OCI-LY7 (cell line): ENCODE data around the gene SCN4A. TPM values are rescaled to one million over a fixed set of nuclear protein-coding genes. Genes with fewer than 3 reads are reported as not detected.

Experiments
- BruUV-seq: library from RNA; stranded (reverse); fragments of 400-500 nt; replicated peaks from 2 replicates; lab custom pipeline; 2021; lab: Mats Ljungman, UMichigan
- CTCF ChIA-PET: fragments of 300-600 bp; sonication (Branson Sonifier 250); formaldehyde crosslinking; loops from one replicate; lab custom pipeline; 2022; ENCODE audit warnings: antibody characterized with exemption; ENCODE audit not compliant: unreplicated experiment; lab: Charles Lee
- POLR2A ChIA-PET: fragments of 300-600 bp; sonication (Branson Sonifier 250); formaldehyde crosslinking; loops from one replicate; lab custom pipeline; 2022; ENCODE audit warnings: antibody characterized with exemption; lab: Charles Lee
- DNase-seq: peaks from one replicate; pipeline ENCODE4 v3.0.0-alpha.2; 2015; ENCODE audit warnings: low spot score
- H2AFZ ChIP-seq: fragments of 200-600 bp; sonication (generic), shearing (Covaris generic); 2 replicates; pipeline ENCODE4 v1.6.1; 2014; ENCODE audit warnings: mild to moderate bottlenecking, antibody characterized with exemption, low read length, moderate library complexity
- H3K27ac ChIP-seq: fragments of 200-600 bp; sonication (generic); 2 replicates; pipeline ENCODE4 v1.5.1; 2014; ENCODE audit warnings: mixed run types, low read depth, mild to moderate bottlenecking, moderate library complexity, low read length, inconsistent platforms; ENCODE audit not compliant: poor library complexity, severe bottlenecking
- H3K36me3 ChIP-seq: fragments of 200-600 bp; sonication (generic); 2 replicates; pipeline ENCODE4 v1.6.1; 2014; ENCODE audit warnings: mild to moderate bottlenecking, antibody characterized with exemption, low read length, moderate library complexity, mixed read lengths; ENCODE audit not compliant: insufficient read depth
- H3K4me1 ChIP-seq: fragments of 200-600 bp; sonication (generic); 2 replicates; pipeline ENCODE4 v1.5.1; 2014; ENCODE audit warnings: mild to moderate bottlenecking, low read length; ENCODE audit not compliant: insufficient read depth, poor library complexity, severe bottlenecking
- H3K4me2 ChIP-seq: fragments of 200-600 bp; sonication (generic); 2 replicates; pipeline ENCODE4 v1.6.1; 2014; ENCODE audit warnings: mild to moderate bottlenecking, low read length
- H3K4me3 ChIP-seq: fragments of 200-600 bp; sonication (generic); 2 replicates; pipeline ENCODE4 v1.5.1; 2014; ENCODE audit warnings: mild to moderate bottlenecking, low read depth, low read length; ENCODE audit not compliant: poor library complexity, severe bottlenecking
- H3K79me2 ChIP-seq: fragments of 200-600 bp; sonication (generic); 2 replicates; pipeline ENCODE4 v1.6.1; 2016; ENCODE audit warnings: low read depth, mild to moderate bottlenecking, low read length, moderate library complexity, mixed read lengths; ENCODE audit not compliant: insufficient read depth
- H3K9me2 ChIP-seq: fragments of 200-600 bp; sonication (generic); 2 replicates; pipeline ENCODE4 v1.6.1; 2016; ENCODE audit warnings: mild to moderate bottlenecking, low read length, mixed read lengths; ENCODE audit not compliant: insufficient read depth
- H3K9me3 ChIP-seq: fragments of 200-600 bp; sonication (generic); 2 replicates; pipeline ENCODE4 v1.6.1; 2014; ENCODE audit warnings: mild to moderate bottlenecking, mixed run types, low read length, mixed read lengths
- H4K20me1 ChIP-seq: fragments of 200-600 bp; sonication (generic); 2 replicates; pipeline ENCODE4 v1.6.1; 2014; ENCODE audit warnings: mild to moderate bottlenecking, antibody characterized with exemption, low read length, moderate library complexity, mixed read lengths; ENCODE audit not compliant: insufficient read depth
- EZH2phosphoT487 ChIP-seq: fragments of 200-600 bp; sonication (generic); IDR thresholded peaks from 2 replicates; pipeline ENCODE4 v1.6.1; 2018; ENCODE audit warnings: low read depth, borderline replicate concordance, mild to moderate bottlenecking, mixed run types, antibody characterized with exemption, low read length, moderate library complexity, mixed read lengths
- intact Hi-C: fragments of 100-400 bp; cut with micrococcal nuclease; formaldehyde crosslinking; loops from one replicate; pipeline ENCODE4 v1.10.0; 2022; ENCODE audit not compliant: unreplicated experiment
- total RNA-seq, 2 experiments: library from RNA; depleted of rRNA in 1 of 2; stranded (reverse); fragments of >200 nt in 1 of 2; shearing (Covaris generic) in 1 of 2; gene quantifications; 2 replicates each; pipeline ENCODE4 v1.2.3, GENCODE V29; 2014 to 2022
- TF ChIP-seq, protein P1 (sequence below): fragments of 200-600 bp; sonication (generic); conservative IDR thresholded peaks from 2 replicates; pipeline ENCODE4 v1.5.1; 2014; ENCODE audit warnings: mild to moderate bottlenecking, antibody characterized with exemption, low read length, moderate library complexity, mixed read lengths

SCN4A gene
- total RNA-seq, 2 experiments from 2014 or later = 6.4 to 9.0 TPM

DNA sequence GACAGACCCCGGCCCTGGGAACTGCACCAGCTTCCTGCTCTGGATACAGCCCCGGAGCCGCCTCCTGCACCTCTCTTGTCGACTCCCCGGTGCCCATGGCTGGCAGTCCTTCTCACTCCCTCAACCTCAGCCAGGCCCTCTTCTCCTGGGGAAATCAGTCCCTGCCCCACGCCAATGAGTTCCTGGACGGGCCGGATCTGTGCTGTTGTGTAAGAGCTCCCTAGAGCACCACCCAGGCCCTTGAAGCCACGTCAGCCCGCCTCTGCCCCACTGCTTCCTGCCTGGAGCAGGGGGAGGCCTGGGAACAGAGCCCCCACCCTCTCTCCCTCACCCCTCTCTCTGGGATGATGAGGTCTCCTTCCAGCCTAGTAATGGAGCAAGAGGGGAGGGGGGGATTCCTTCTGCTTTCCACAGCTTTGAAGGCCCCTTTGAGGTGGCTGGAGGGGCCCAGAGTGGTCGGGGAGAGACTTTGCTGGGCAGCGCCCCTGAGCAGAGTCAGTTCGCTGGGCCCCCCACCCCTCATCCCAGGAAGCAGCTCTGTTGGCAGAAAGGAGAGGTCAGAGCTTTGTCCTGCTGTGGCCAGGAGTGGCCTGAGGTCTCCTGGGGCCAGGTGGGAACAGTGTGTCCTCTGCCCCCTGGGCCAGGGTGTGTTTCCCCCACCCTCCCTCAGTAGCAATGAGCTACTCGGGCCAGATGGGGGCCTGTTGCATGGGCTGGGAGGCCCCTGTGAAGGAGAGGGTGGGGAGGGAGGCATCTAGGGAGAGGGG lies 29.2 kb upstream of the SCN4A start:
- no peak for TF ChIP-seq EZH2phosphoT487
- TF ChIP-seq, protein P1, sequence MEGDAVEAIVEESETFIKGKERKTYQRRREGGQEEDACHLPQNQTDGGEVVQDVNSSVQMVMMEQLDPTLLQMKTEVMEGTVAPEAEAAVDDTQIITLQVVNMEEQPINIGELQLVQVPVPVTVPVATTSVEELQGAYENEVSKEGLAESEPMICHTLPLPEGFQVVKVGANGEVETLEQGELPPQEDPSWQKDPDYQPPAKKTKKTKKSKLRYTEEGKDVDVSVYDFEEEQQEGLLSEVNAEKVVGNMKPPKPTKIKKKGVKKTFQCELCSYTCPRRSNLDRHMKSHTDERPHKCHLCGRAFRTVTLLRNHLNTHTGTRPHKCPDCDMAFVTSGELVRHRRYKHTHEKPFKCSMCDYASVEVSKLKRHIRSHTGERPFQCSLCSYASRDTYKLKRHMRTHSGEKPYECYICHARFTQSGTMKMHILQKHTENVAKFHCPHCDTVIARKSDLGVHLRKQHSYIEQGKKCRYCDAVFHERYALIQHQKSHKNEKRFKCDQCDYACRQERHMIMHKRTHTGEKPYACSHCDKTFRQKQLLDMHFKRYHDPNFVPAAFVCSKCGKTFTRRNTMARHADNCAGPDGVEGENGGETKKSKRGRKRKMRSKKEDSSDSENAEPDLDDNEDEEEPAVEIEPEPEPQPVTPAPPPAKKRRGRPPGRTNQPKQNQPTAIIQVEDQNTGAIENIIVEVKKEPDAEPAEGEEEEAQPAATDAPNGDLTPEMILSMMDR = no peak
- H3K4me3 ChIP-seq = no peak overlapping the region
- no TSS peak for BruUV-seq
- peaks cover 54% of the 10 kb centered on the region for H3K36me3 ChIP-seq
- POLR2A ChIA-PET = no interaction called here
- H3K4me2 ChIP-seq = no peak overlapping the region
- intact Hi-C loops = no loop called here
- H3K9me3 ChIP-seq = no peaks in the 10 kb centered on the region
- H3K27ac ChIP-seq = no peak overlapping the region
- no peaks in the 10 kb centered on the region for H4K20me1 ChIP-seq
- H3K79me2 ChIP-seq = no peaks in the 10 kb centered on the region; the same call in 1 of the 2 replicates
- H3K4me1 ChIP-seq = peaks cover 18% of the 10 kb centered on the region
- H2AFZ ChIP-seq = no peak overlapping the region
- no peak for DNase-seq
- CTCF ChIA-PET = no interaction called here
- H3K9me2 ChIP-seq = no peaks in the 10 kb centered on the region

DNA sequence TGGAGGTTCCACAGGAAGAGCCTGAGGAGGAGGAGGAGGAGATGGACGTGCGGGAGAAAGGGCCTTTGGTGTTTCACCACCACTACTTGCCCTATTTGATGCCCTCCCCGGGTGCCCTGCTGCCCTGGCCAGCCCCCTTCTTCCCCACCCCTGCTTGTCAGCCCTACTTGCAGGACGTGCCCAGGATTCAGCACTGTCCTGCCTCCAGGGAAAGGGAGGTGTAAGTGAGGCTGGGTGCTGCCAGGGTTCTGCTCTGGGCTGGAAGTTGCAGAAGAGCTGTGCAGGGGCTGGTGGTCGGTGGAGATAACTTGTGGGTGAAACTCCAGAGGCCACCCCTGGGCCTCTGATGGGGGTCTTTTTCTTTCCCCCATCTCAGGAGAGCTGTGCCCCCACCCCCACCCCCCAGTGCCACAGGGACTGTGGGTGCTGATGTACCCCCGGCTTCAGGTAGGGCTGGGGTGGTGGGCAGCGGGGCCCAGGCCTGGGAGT lies 28.4 kb upstream of the SCN4A start:
- POLR2A ChIA-PET = no interaction called here
- DNase-seq = no peak
- H3K79me2 ChIP-seq = no peaks in the 10 kb centered on the region

More for the DNA sequence above, 28.4 kb upstream of the SCN4A start:
- H3K9me2 ChIP-seq = no peaks in the 10 kb centered on the region
- no peak for TF ChIP-seq EZH2phosphoT487
- TF ChIP-seq, protein P1 = no peak
- peaks cover 46% of the 10 kb centered on the region for H3K36me3 ChIP-seq
- no peak overlapping the region for H2AFZ ChIP-seq
- no peaks in the 10 kb centered on the region for H3K9me3 ChIP-seq
- H3K4me1 ChIP-seq = peaks cover 18% of the 10 kb centered on the region
- BruUV-seq = no TSS peak
- CTCF ChIA-PET = no interaction called here
- H3K27ac ChIP-seq = no peak overlapping the region
- no peaks in the 10 kb centered on the region for H4K20me1 ChIP-seq
- no peak overlapping the region for H3K4me2 ChIP-seq
- no peak overlapping the region for H3K4me3 ChIP-seq
- intact Hi-C loops = no loop called here
